ENCODE measurements around the gene DCAF6. TPM values are rescaled to one million over a fixed set of nuclear protein-coding genes. Genes with fewer than 3 reads are reported as not detected.

Gene DCAF6
- total RNA-seq, 1 experiment from 2014 or later, result 41.9 TPM

DNA sequence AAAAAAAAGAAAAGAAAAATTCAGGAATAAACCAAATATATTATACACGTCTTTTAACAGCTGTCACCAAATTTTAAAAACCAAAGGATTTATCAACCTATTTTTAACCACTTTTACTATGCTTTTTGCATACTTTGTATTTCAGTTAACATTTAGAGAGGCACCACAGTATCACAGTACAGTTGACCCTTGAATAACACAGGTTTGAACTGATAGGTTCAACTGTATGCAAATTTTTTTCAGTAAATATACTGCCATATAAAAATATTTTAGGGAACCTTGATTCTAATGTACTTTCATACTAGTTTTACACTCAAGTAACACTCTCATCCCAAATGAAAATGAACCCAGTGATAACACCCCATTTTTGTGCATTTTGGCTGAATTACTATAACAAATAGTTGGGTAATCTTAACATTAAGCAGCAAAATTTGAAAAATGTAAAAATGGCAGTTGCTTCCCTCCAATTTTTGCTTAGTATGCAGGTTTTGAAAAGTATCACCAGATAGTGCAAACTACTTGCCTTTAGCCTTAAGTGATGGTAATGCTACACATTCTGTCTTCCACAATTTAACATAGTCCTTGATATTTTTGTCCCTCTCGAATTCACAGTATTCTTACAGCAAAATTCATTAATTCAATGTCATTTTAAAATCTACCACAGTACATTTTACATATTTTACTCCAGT lies 11.8 kb upstream of the DCAF6 start:
- TF ChIP-seq CTCF (IDR thresholded peaks at IDR 0.05; ENCODE audit: insufficient read depth in 1 of 2, low read depth in 1 of 2, low read length in 1 of 2, severe bottlenecking in 1 of 2, unreplicated experiment in 1 of 2), result no peak
- Histone ChIP-seq H3K27me3 (replicated peaks; ENCODE audit: control insufficient read depth, insufficient read depth, low read length) (no peaks in the 10 kb centered on the region), H3K9me3 (no peaks in the 10 kb centered on the region), H3K4me3 (ENCODE audit: low read depth, low read length) (no peak overlapping the region), H3K36me3 (ENCODE audit: control insufficient read depth, insufficient read depth, low read length) (no peaks in the 10 kb centered on the region), H3K4me1 (peaks cover 49% of the 10 kb centered on the region)
- no peaks in the 10 kb centered on the region for H3K27me3 Mint-ChIP-seq (ENCODE audit: insufficient read depth, unreplicated experiment)
- POLR2A ChIA-PET, result no interaction called here
- no peak overlapping the region for H3K4me3 Mint-ChIP-seq (ENCODE audit: unreplicated experiment)
- H3K27ac Mint-ChIP-seq (ENCODE audit: unreplicated experiment), result no peak overlapping the region
- CTCF ChIA-PET, result no interaction called here
- DNase-seq, result no peak
- H3K9me3 Mint-ChIP-seq (ENCODE audit: unreplicated experiment), result no peaks in the 10 kb centered on the region
- intact Hi-C loops (cut with micrococcal nuclease; ENCODE audit: unreplicated experiment), result loop anchor here (5.0 kb wide), 1 partner anchor 102 kb away; no protein-coding TSS in a partner anchor
- BruUV-seq (replicated peaks), result no TSS peak
- H3K36me3 Mint-ChIP-seq (ENCODE audit: insufficient read depth, unreplicated experiment), result peaks cover 11% of the 10 kb centered on the region
- H3K4me1 Mint-ChIP-seq (ENCODE audit: low read depth, unreplicated experiment), result peaks cover 33% of the 10 kb centered on the region

DNA sequence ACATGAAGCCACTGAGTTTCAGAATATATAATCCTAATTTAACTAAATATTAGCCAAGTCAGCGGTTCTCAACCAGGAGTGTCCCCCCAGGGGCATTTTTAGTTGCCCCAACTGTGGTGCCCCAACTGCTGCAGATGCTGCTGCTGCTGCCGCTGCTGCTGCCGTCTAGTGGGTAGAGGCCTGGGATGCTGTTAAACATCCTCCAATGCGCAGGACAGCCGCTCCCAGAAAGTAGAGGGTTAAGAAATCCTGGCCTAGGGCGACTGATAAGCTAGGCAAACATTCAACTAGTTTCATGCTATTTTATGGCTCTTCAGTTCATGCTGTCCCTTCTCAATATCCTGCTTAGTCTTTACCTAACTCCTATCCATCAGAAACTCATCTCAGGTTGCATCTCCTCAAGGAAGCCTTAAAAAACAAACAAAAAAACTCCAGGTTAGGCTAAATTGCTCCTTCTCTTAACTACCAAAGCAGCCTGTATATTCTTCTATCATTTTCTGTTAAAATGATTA lies 9.9 kb upstream of the DCAF6 start:
- H3K36me3 Mint-ChIP-seq (ENCODE audit: insufficient read depth, unreplicated experiment), result peaks cover 11% of the 10 kb centered on the region
- Histone ChIP-seq H3K27me3 (replicated peaks; ENCODE audit: control insufficient read depth, insufficient read depth, low read length) (no peaks in the 10 kb centered on the region), H3K9me3 (no peaks in the 10 kb centered on the region), H3K4me1 (peaks cover 60% of the 10 kb centered on the region), H3K4me3 (ENCODE audit: low read depth, low read length) (peak overlapping the region; percentile 29), H3K36me3 (ENCODE audit: control insufficient read depth, insufficient read depth, low read length) (no peaks in the 10 kb centered on the region)
- intact Hi-C loops (cut with micrococcal nuclease; ENCODE audit: unreplicated experiment), result loop anchor here (2.0 to 5.0 kb wide), 3 partner anchors 58 to 212 kb away; no protein-coding TSS in a partner anchor
- no peaks in the 10 kb centered on the region for H3K27me3 Mint-ChIP-seq (ENCODE audit: insufficient read depth, unreplicated experiment)
- peak overlapping the region; percentile 65 for H3K4me3 Mint-ChIP-seq (ENCODE audit: unreplicated experiment)
- no TSS peak for BruUV-seq (replicated peaks)
- TF ChIP-seq CTCF (IDR thresholded peaks at IDR 0.05; ENCODE audit: insufficient read depth in 1 of 2, low read depth in 1 of 2, low read length in 1 of 2, severe bottlenecking in 1 of 2, unreplicated experiment in 1 of 2), result peak in 1 of 2 experiments; percentile 61
- peak; percentile 90 to 92 for DNase-seq
- ChIA-PET POLR2A (interaction anchor here (0.5 to 2.0 kb wide), 5 partner anchors 10 to 196 kb away, joined by 3 to 19 read pairs (median 3); partner anchors contain the start of genes DCAF6 and MPC2), CTCF (interaction anchor here (0.6 to 2.0 kb wide), 8 partner anchors 10 to 627 kb away, joined by 3 to 7 read pairs (median 3); partner anchors contain the start of genes ADCY10, DCAF6 and MPC2)
- peak overlapping the region; percentile 30 for H3K27ac Mint-ChIP-seq (ENCODE audit: unreplicated experiment)
- peaks cover 37% of the 10 kb centered on the region for H3K4me1 Mint-ChIP-seq (ENCODE audit: low read depth, unreplicated experiment)
- no peaks in the 10 kb centered on the region for H3K9me3 Mint-ChIP-seq (ENCODE audit: unreplicated experiment)

- TSS peak; percentile 99 for BruUV-seq (replicated peaks)
- Mint-ChIP-seq H3K36me3 (ENCODE audit: insufficient read depth, unreplicated experiment) (peaks cover 11% of the 10 kb centered on the region), H3K27me3 (ENCODE audit: insufficient read depth, unreplicated experiment) (no peaks in the 10 kb centered on the region), H3K4me1 (ENCODE audit: low read depth, unreplicated experiment) (peaks cover 33% of the 10 kb centered on the region), H3K27ac (ENCODE audit: unreplicated experiment) (peak overlapping the region; percentile 30), H3K4me3 (ENCODE audit: unreplicated experiment) (peak overlapping the region; percentile 65), H3K9me3 (ENCODE audit: unreplicated experiment) (no peaks in the 10 kb centered on the region)
- no peak for DNase-seq
- Histone ChIP-seq H3K4me3 (ENCODE audit: low read depth, low read length) (peak overlapping the region; percentile 29), H3K4me1 (peaks cover 60% of the 10 kb centered on the region), H3K9me3 (no peaks in the 10 kb centered on the region), H3K36me3 (ENCODE audit: control insufficient read depth, insufficient read depth, low read length) (no peaks in the 10 kb centered on the region), H3K27me3 (replicated peaks; ENCODE audit: control insufficient read depth, insufficient read depth, low read length) (no peaks in the 10 kb centered on the region)
- ChIA-PET CTCF (interaction anchor here (0.6 to 2.0 kb wide), 9 partner anchors 9 to 628 kb away, joined by 3 to 7 read pairs (median 3); partner anchors contain the start of genes ADCY10, DCAF6 and MPC2), POLR2A (interaction anchor here (0.5 to 2.0 kb wide), 6 partner anchors 9 to 205 kb away, joined by 3 to 19 read pairs (median 3); partner anchors contain the start of genes DCAF6, MPC2 and MPZL1)
- intact Hi-C loops (cut with micrococcal nuclease; ENCODE audit: unreplicated experiment), result loop anchor here (1.0 to 5.0 kb wide), 5 partner anchors 9 to 212 kb away; partner anchors contain the start of gene DCAF6
- TF ChIP-seq CTCF (IDR thresholded peaks at IDR 0.05; ENCODE audit: insufficient read depth in 1 of 2, low read depth in 1 of 2, low read length in 1 of 2, severe bottlenecking in 1 of 2, unreplicated experiment in 1 of 2), result no peak
Measured at GRCh38 chr1:167927046-167927754, 9.3 kb upstream of the DCAF6 start.
